GM19193 (cell line): ENCODE data around the gene HMCN2.

Source experiments
- POLR2A ChIP-seq: IDR thresholded peaks from 4 replicates; pipeline ENCODE4 v1.6.1; 2011; ENCODE audit not compliant: insufficient read depth, insufficient read length; ENCODE audit errors: extremely low read depth

The HMCN2 gene

DNA sequence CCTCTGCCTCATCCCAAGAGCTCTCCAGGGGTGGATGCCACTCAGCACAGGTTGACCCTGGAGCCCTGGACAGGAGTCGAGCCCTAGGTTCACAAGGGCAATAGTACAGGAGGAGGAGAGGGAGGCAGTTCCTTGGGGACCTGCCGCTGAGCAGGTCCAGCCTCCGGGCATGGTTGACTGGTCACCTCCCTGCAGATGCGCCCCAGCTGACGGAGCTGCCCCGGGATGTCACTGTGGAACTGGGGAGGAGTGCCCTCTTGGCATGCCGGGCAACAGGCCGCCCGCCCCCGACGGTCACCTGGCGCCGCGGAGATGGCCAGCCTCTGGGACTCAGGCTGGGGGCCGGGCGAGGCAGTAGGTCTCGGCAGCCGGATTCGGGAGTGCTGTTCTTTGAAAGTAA is 53.7 kb downstream of the HMCN2 start:
- no peak for TF ChIP-seq POLR2A

GRCh38 chr9:130319944-130320712 is 54.6 kb downstream of the HMCN2 start:
- no peak for TF ChIP-seq POLR2A

DNA sequence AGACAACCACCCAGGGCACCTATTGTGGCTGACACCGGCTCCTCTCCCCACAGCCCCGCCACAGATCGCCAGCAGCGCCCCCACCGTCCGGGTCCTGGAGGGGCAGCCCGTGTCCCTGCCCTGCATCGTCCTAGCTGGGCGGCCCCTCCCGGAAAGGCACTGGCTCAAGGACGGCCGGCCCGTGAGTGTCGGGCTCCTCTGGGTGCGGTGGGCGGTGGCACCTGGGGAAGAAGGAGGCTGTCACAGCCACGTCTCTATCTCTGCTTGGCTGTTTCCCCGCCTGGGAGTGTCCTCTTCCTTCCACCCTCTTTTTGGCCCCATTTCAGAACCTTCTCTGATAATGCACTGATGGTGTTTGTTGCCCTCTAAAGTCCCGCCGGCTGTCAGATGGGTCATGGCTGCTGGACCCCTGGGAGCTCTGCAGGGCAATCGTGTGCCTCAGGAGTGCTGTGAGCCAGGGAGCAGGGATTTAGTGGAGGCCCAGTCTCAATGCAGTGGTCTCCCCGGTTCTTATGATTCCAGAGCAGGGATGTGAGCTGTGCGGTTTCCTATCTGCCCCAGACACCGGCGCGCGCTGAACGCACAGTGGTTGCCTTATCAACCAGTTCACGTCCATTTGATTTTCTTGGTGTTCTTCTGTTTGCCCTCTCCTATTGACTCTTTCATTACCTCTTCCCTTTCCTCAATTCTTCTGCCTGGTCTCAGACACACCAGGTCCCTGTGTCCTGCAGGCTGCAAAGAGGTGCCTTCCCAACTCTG is 55.3 kb downstream of the HMCN2 start:
- TF ChIP-seq POLR2A: no peak

- TF ChIP-seq POLR2A: no peak
Observed at GRCh38 chr9:130321539-130321938, 56.0 kb downstream of the HMCN2 start.

DNA sequence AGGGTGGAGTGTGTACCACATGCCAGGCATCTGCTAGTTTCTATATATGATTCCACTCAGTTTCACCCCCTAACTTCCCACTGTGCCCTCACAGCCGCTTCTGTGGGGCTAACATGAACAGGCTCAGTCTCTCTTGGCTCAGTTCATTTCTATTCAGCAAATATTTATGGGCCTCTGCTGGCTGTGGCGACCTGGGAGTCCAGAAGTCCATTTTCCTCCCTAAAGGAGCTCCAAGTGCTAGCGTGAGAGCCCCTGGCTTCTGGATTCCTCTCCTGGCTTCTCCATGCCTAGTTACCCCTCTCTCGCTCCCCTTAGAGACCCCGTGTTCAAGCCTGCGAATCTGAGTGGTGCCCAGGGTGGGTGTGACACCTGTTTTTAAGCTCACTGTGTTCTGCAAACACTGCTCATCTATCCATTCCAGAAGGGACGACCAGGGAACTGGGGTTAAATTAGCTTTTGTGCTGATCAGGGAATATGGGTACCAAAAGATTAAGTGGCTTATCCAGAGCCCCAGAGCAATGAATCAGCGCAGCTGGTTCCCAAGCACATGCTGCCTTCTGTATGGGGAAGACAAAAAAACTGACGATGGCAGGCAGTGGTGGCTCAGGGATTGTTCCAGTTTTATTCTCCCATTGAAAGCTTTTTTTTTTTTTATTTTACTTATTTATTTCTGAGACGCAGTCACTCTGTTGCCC is 57.6 kb downstream of the HMCN2 start:
- TF ChIP-seq POLR2A: no peak

GRCh38 chr9:130325921-130326320 is 60.4 kb downstream of the HMCN2 start:
- no peak for TF ChIP-seq POLR2A

DNA sequence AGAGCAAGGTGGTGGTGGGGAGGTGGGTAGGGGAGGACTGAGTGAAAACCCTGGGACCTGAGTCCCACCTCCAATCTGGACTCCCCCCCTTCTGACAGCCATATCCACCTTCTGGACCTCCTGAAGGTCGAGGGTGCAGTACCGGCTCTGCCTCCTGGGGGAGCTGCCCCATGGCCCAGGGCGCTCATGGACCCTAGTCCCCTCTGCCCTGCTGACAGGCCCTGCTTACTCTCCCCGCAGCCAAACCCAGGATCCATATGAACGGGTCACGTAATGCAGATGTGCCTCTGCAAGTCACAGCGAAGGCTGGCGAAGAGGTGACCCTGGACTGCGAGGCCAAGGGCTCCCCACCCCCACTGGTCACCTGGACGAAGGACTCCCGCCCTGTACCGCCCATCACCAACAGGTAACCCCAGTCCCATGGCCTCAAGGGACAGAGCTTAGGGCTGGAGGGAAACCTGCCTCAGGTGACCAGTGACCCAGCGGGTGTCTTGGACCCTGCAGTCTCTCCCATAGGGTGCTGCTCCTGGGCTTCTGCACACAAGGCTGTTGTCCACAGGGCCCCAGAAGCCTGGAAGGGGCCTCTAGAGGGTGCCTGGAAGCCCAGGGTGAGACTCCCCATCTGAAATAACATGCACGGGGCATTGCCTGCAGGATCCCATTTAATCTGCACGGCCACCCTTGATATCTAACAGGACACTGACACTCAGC is 61.7 kb downstream of the HMCN2 start:
- TF ChIP-seq POLR2A: no peak

DNA sequence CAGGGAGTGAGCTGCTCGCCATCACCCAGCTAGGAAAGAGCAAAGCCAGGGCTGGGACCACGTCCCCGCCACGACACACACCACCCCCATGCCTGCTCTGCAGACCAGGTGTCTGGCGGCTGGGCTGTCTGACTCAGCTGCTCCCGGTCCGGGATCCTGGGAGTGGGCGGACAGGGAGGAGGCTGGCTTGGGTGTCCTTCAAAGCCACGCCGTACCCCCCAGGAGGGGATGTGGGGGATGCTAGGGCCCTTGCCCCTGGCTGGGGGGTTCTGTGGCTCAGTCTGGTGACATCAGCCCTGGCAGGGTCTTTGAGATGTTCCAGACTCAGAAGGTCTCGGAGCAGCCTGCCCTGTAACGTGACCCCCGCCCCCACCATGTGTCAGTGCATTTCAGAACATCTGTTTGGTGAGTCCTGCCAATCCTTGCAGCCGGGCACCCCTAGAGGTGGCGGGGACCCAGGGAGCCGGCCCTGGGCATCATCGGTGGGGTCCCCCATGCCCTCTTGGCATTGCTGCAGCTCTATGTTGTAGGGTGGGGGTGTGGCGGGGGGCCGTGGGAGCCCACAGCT is 62.3 kb downstream of the HMCN2 start:
- TF ChIP-seq POLR2A: no peak

DNA sequence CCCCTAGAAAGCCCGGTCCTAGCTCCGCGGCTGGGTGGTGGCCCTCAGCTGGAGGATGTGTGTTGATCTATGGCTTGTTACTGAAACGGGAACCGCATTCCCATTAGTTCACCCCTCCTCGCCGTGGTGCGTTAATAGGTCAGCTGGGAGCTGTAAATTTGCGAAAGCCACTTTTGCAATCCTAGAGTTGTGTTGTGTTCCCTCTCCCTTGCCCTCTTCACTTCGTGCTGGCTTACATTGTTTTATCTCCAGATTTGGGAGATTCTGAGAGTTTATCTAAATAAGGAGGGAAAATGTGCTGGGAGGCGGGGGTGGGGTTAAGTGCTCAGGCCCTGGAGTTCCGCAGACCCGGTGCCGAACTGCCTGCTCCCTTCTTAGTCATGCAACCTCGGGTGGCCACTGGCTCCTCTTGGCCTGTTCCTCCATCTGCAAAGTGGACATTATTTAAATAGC is 62.8 kb downstream of the HMCN2 start:
- TF ChIP-seq POLR2A: no peak

GRCh38 chr9:130329061-130329460 is 63.5 kb downstream of the HMCN2 start:
- no peak for TF ChIP-seq POLR2A

DNA sequence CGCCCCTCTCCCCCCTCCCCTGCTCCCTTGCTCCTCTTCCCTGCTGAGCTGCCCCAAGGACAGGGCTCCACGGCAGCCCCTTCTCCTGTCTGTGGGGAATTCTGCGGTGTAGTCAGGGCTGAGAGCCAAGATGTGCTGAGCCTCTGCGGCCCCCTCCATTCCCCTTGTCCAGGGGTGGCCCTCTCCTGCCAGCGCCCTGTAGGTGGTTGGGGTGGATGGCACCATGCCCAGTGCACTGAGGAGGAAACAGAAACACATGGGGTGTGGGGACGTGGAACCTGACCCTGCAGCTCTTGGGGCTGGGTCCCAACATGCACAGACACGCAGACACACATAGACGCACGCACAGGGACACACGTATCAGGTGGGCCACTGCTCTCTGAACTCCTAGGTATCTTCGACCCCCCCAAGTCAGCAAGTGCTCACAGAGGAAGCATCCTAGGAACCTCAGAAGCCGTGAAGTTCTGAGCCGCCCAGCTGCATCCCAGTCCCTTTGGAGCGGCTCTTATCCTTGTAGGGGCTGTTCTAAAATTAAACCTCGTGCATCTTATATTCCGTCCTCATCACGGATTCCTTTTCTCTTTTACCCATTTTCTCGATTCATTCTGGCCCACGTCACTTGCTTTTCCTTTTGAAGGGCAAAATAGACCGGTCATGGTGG is 64.8 kb downstream of the HMCN2 start:
- no peak for TF ChIP-seq POLR2A

DNA sequence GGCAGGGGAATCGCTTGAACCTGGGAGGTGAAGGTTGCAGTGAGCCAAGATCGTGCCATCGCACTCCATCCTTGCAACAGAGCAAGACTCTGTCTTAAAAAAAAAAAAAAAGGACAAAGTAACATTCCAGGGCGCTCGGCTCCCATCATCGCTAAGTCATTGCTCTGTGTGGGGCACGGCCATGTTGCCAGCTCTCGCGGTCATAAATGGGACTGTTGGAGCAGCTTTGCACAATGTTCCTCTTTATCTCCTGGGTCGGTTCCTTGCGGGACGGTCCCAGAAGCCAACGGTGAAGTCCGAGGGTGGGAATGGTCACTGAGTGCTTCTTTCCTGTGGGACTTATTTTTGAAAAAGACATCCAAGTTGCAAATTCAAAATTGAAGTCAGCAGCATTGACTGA is 65.5 kb downstream of the HMCN2 start:
- TF ChIP-seq POLR2A: no peak

GRCh38 chr9:130331573-130331972 is 66.0 kb downstream of the HMCN2 start:
- no peak for TF ChIP-seq POLR2A

DNA sequence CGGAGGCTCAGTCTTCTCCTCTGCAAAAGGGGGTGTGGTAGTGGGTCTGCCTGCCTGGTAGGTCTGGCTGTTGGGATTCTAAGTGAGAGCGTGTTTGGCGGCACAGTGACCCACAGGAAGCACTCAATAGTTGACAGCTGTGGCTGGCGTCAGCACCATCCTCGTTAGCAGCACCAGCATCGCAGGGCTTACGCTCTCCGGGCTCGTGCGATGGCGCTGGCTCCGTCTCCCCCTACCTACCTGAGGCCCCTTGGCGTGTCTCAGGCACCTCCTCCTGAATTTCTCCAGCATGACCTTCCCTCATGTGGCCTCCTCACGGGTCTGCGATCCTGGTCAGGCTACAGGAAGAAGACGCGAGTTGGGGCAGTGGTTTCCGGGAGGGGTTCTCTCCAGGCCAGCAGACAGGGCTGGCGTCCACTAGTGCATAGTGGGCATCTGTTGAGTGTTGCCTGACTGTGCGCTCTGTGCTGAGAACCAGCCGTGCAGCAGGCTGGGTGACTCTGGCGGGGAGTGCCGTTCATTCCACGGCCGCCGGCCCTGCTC is 66.9 kb downstream of the HMCN2 start:
- no peak for TF ChIP-seq POLR2A
